ENCODE data around the gene EML5. TPM values are rescaled to one million over a fixed set of nuclear protein-coding genes. Genes with fewer than 3 reads are reported as not detected.

Gene EML5
- total and polyA plus RNA-seq, 7 donors = under 0.01 to 6.1 (median 2.5) TPM

- TF ChIP-seq POLR2A (IDR thresholded peaks at IDR 0.05) = no peak
- no peak for TF ChIP-seq EP300 (IDR thresholded peaks at IDR 0.05)
- no peak for TF ChIP-seq POLR2AphosphoS5 (IDR thresholded peaks at IDR 0.05)
- TF ChIP-seq CTCF (IDR thresholded peaks at IDR 0.05) = no peak
- Histone ChIP-seq H3K4me3 (no peak overlapping the region), H3K4me1 (no peaks in the 10 kb centered on the region), H3K36me3 (peaks cover 49 to 100% (median 72%) of the 10 kb centered on the region in 4 donors), H3K9me3 (no peaks in the 10 kb centered on the region), H3K27ac (no peak overlapping the region), H3K27me3 (no peaks in the 10 kb centered on the region)
- no peak for DNase-seq
- WGBS, 2 donors = 92 to 94% methylated on average over 5 of the region's 5 CpGs
- intact Hi-C loops (cut with DNase I) = no loop called here
Measured at GRCh38 chr14:88576222-88576621, 216.5 kb downstream of the EML5 start.

- 97% methylated on average over 4 of the region's 4 CpGs for WGBS, 2 donors
- intact Hi-C loops (cut with DNase I) = no loop called here
- Histone ChIP-seq H3K27ac (no peak overlapping the region), H3K9me3 (no peaks in the 10 kb centered on the region), H3K27me3 (no peaks in the 10 kb centered on the region), H3K4me1 (no peaks in the 10 kb centered on the region), H3K4me3 (no peak overlapping the region), H3K36me3 (peaks cover 51 to 98% (median 70%) of the 10 kb centered on the region in 4 donors)
- TF ChIP-seq CTCF (IDR thresholded peaks at IDR 0.05) (no peak), POLR2AphosphoS5 (IDR thresholded peaks at IDR 0.05) (no peak), POLR2A (IDR thresholded peaks at IDR 0.05) (no peak), EP300 (IDR thresholded peaks at IDR 0.05) (no peak)
- DNase-seq = no peak
Measured at GRCh38 chr14:88572117-88572516, 220.6 kb downstream of the EML5 start.

- H3K27me3 ChIP-seq = no peaks in the 10 kb centered on the region
- intact Hi-C loops (cut with DNase I) = loop anchor here (10.0 kb wide), 1 partner anchor 1387 kb away; the partner anchor contains the start of genes EFCAB11 and TDP1
- H3K36me3 ChIP-seq = peaks cover 25 to 63% (median 38%) of the 10 kb centered on the region in 4 donors
- no peak overlapping the region for H3K4me3 ChIP-seq
- H3K9me3 ChIP-seq = no peaks in the 10 kb centered on the region
- H3K27ac ChIP-seq = no peak overlapping the region
- no peak for DNase-seq
- whole genome bisulfite sequencing, 2 donors = 72 to 75% methylated on average over 3 of the region's 3 CpGs
- H3K4me1 ChIP-seq = peaks cover 0 to 27% (median 17%) of the 10 kb centered on the region in 4 donors
- TF ChIP-seq CTCF (IDR thresholded peaks at IDR 0.05) (no peak), POLR2A (IDR thresholded peaks at IDR 0.05) (no peak), POLR2AphosphoS5 (IDR thresholded peaks at IDR 0.05) (no peak), EP300 (IDR thresholded peaks at IDR 0.05) (no peak)
Measured at GRCh38 chr14:88568196-88568595, 224.6 kb downstream of the EML5 start.

- TF ChIP-seq CTCF (IDR thresholded peaks at IDR 0.05) = no peak
- TF ChIP-seq EP300 (IDR thresholded peaks at IDR 0.05) = no peak
- no peak for TF ChIP-seq POLR2A (IDR thresholded peaks at IDR 0.05)
- TF ChIP-seq POLR2AphosphoS5 (IDR thresholded peaks at IDR 0.05) = no peak
- H3K27ac ChIP-seq = no peak overlapping the region
- no peak overlapping the region for H3K4me3 ChIP-seq
- intact Hi-C loops (cut with DNase I) = loop anchor here (10.0 kb wide), 1 partner anchor 1389 kb away; the partner anchor contains the start of genes EFCAB11 and TDP1
- WGBS, 2 donors = 89 to 92% methylated on average over 5 of the region's 5 CpGs
- no peaks in the 10 kb centered on the region for H3K27me3 ChIP-seq
- H3K9me3 ChIP-seq = no peaks in the 10 kb centered on the region
- peaks cover 0 to 32% (median 22%) of the 10 kb centered on the region in 4 donors for H3K4me1 ChIP-seq
- H3K36me3 ChIP-seq = peaks cover 11 to 35% (median 16%) of the 10 kb centered on the region in 4 donors
- no peak for DNase-seq
Measured at GRCh38 chr14:88565427-88565826, 227.3 kb downstream of the EML5 start.

GRCh38 chr14:88563845-88564244 lies 228.9 kb downstream of the EML5 start:
- Histone ChIP-seq H3K9me3 (no peaks in the 10 kb centered on the region), H3K36me3 (peaks cover 6 to 20% (median 9%) of the 10 kb centered on the region in 4 donors), H3K4me1 (peaks cover 0 to 32% (median 22%) of the 10 kb centered on the region in 4 donors), H3K27me3 (no peaks in the 10 kb centered on the region), H3K4me3 (peak overlapping the region; percentile 81 to 94 (median 85)), H3K27ac (peak overlapping the region; percentile 86 to 97 (median 95))
- TF ChIP-seq POLR2AphosphoS5 (IDR thresholded peaks at IDR 0.05) = no peak
- TF ChIP-seq EP300 (IDR thresholded peaks at IDR 0.05) = no peak
- WGBS, 2 donors = 8 to 36% methylated on average over 7 of the region's 7 CpGs
- DNase-seq = no peak
- intact Hi-C loops (cut with DNase I) = loop anchor here (2.0 to 10.0 kb wide), 2 partner anchors 71 to 1391 kb away; partner anchors contain the start of genes EFCAB11 and TDP1

Data from sigmoid colon (tissue), 7 donors.